ENCODE results near the gene NKIRAS1.

GRCh38 chr3:23956701-23957100 is 39.9 kb upstream of the NKIRAS1 start:
- TF ChIP-seq EZH2 (IDR thresholded peaks at IDR 0.05; ENCODE audit: borderline replicate concordance, low read depth, low read length, severe bottlenecking): no peak
- no peak for TF ChIP-seq CTCF (IDR thresholded peaks at IDR 0.05; ENCODE audit: borderline replicate concordance, extremely low read depth, low read length, poor library complexity, severe bottlenecking)
